ENCODE measurements around the gene ADAMTS2. TPM values are rescaled to one million over a fixed set of nuclear protein-coding genes. Genes with fewer than 3 reads are reported as not detected.

ADAMTS2 gene
- total and polyA plus RNA-seq, 2 of the 8 experiments (the other 6 are each of a cell fraction or from before 2014, with no cell fraction given), result 6.6 to 7.3 TPM

DNA sequence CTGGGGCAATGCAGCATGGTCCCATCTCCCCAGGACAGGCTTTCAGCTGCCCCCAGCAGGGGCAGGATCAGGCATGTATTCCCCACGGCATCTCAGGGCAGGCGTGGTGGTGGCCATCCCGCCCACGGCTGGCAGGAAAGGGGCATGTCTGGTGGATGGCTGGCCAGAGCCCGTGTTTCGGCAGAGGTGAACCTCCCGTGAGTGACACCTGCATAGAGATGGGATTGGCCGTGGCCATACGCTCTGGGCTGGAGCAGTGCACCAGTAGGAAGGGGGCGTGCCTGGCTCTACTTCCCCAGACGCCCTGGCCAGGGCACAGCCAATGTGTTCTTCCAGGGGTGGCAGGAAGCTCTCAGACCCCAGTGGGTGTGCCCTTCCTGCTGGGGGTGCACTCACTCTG, 146.0 kb downstream of the ADAMTS2 start:
- FAIRE-seq, result no peak
- H3K56ac ChIP-seq (replicated peaks; ENCODE audit: insufficient read length, low read depth, low read length), result no peak overlapping the region
- 0 out of 2 replicates have a peak overlapping the region, but pooled peaks have one; percentile 9 for H2BK12ac ChIP-seq (ENCODE audit: low read depth, low read length)
- no peak overlapping the region for H2AFZ ChIP-seq (ENCODE audit: low read length)
- no peak overlapping the region for H4K5ac ChIP-seq (ENCODE audit: insufficient read length, low read depth, low read length)
- no peak overlapping the region for H3K9ac ChIP-seq (replicated peaks in 1 of 4; ENCODE audit: extremely low read depth in 1 of 4, low read depth in 3 of 4, low read length in 3 of 4)
- H2AK5ac ChIP-seq (ENCODE audit: low read depth, low read length), result no peak overlapping the region; the same call in 1 of the 2 replicates
- H2BK15ac ChIP-seq (ENCODE audit: low read length), result no peak overlapping the region
- no peak overlapping the region for H3K23ac ChIP-seq (ENCODE audit: insufficient read length)
- H3K27me3 ChIP-seq (replicated peaks in 1 of 4; ENCODE audit: control insufficient read depth in 3 of 4, extremely low read depth in 1 of 4, insufficient read depth in 3 of 4, low read length in 3 of 4), result no peaks in the 10 kb centered on the region
- no peak for DNase-seq (ENCODE audit: low read depth in 1 of 2, low spot score in 2 of 2)
- H3K14ac ChIP-seq (ENCODE audit: insufficient read length), result no peak overlapping the region
- H3K36me3 ChIP-seq (ENCODE audit: control insufficient read depth in 2 of 4, insufficient read depth in 4 of 4, low read length in 3 of 4), result no peaks in the 10 kb centered on the region
- no peak overlapping the region for H3K4me3 ChIP-seq (ENCODE audit: extremely low read depth in 1 of 4, insufficient read depth in 2 of 4, low read depth in 3 of 4, low read length in 4 of 4)
- 91% methylated on average over 11 of the region's 11 CpGs; no CpG with 5 or more reads in 1 of the 2 experiments for WGBS, 2 experiments (ENCODE audit: extremely low coverage in 1 of 2, insufficient coverage in 1 of 2, insufficient read length in 1 of 2, insufficient replicate concordance in 2 of 2, low coverage in 1 of 2, low lambda C conversion rate in 2 of 2, missing lambda C conversion rate in 1 of 2)
- H3K79me2 ChIP-seq (ENCODE audit: control insufficient read depth in 1 of 2, insufficient read depth in 2 of 2, low read length in 2 of 2), result no peaks in the 10 kb centered on the region
- H3K23me2 ChIP-seq (ENCODE audit: low read depth, low read length), result no peaks in the 10 kb centered on the region
- no peak overlapping the region for H3K27ac ChIP-seq (ENCODE audit: low read depth, low read length)
- ChIA-PET POLR2A (ENCODE audit: partially characterized antibody) (no interaction called here), CTCF (ENCODE audit: partially characterized antibody) (no interaction called here)
- H4K20me1 ChIP-seq (replicated peaks in 1 of 2; ENCODE audit: control insufficient read depth in 1 of 2, insufficient read depth in 2 of 2, low read length in 2 of 2), result peaks cover 0 to 2% of the 10 kb centered on the region in 2 experiments
- no peaks in the 10 kb centered on the region for H3K9me3 ChIP-seq (ENCODE audit: insufficient read depth in 2 of 2, low read depth in 1 of 2, low read length in 1 of 2)
- no peaks in the 10 kb centered on the region for H3K79me1 ChIP-seq (ENCODE audit: low read depth, low read length)
- no peak overlapping the region for H2BK120ac ChIP-seq (replicated peaks; ENCODE audit: low read depth, low read length)
- no peak overlapping the region for H4K91ac ChIP-seq (replicated peaks; ENCODE audit: insufficient read length, low read length)
- TF ChIP-seq YY1 (IDR thresholded peaks at IDR 0.05; ENCODE audit: low read depth, low read length) (no peak), JUN (IDR thresholded peaks at IDR 0.05; ENCODE audit: low read depth, low read length) (no peak), BRCA1 (IDR thresholded peaks at IDR 0.05; ENCODE audit: low read depth, low read length) (no peak), ATF2 (IDR thresholded peaks at IDR 0.05; ENCODE audit: low read length) (no peak), SIX5 (IDR thresholded peaks at IDR 0.05; ENCODE audit: low read depth, low read length) (no peak)
- TF ChIP-seq, protein P1, sequence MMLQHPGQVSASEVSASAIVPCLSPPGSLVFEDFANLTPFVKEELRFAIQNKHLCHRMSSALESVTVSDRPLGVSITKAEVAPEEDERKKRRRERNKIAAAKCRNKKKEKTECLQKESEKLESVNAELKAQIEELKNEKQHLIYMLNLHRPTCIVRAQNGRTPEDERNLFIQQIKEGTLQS (IDR thresholded peaks at IDR 0.05; ENCODE audit: insufficient read depth, low read depth, low read length), result no peak
- H3K18ac ChIP-seq (ENCODE audit: extremely low read depth, low read length), result no peak overlapping the region
- H4K8ac ChIP-seq (ENCODE audit: extremely low read depth, insufficient read depth, low read length), result peak overlapping the region; percentile 35; the same call in 1 of the 2 replicates
- no peak overlapping the region for H3K4me2 ChIP-seq (ENCODE audit: insufficient read depth in 1 of 2, low read depth in 2 of 2, low read length in 2 of 2)
- no peaks in the 10 kb centered on the region; a peak in 1 of 7 replicates for H3K4me1 ChIP-seq (replicated peaks in 1 of 4; ENCODE audit: control insufficient read depth in 3 of 4, insufficient read depth in 4 of 4, low read length in 3 of 4)
- no peak overlapping the region for H2BK20ac ChIP-seq (ENCODE audit: low read length)
- H2BK5ac ChIP-seq (ENCODE audit: low read depth, low read length), result peak overlapping the region; percentile 35; the same call in 1 of the 2 replicates
- H3K4ac ChIP-seq (replicated peaks; ENCODE audit: insufficient read length, low read depth, low read length), result no peak overlapping the region
